NCI-H187 treated with DMSO at 0.1 percent for 48 hours (cell line): Measurements from ENCODE around the gene LMAN2.

Source experiments
- DNase-seq: peaks from one replicate; lab custom pipeline; 2025; lab: John Stamatoyannopoulos, UW

The LMAN2 gene

GRCh38 chr5:177327539-177328522 lies 23.6 kb downstream of the LMAN2 start:
- DNase-seq = no peak

- DNase-seq = no peak
Measured at GRCh38 chr5:177325868-177326381, 25.5 kb downstream of the LMAN2 start.

GRCh38 chr5:177320879-177321278 lies 30.6 kb downstream of the LMAN2 start:
- DNase-seq = no peak

- no peak for DNase-seq
Measured at GRCh38 chr5:177319913-177320588, 31.4 kb downstream of the LMAN2 start.

GRCh38 chr5:177317959-177318377 lies 33.5 kb downstream of the LMAN2 start:
- no peak for DNase-seq

GRCh38 chr5:177316005-177316404 lies 35.5 kb downstream of the LMAN2 start:
- DNase-seq = no peak

GRCh38 chr5:177315411-177315810 lies 36.1 kb downstream of the LMAN2 start:
- no peak for DNase-seq

- no peak for DNase-seq
Measured at GRCh38 chr5:177314376-177315342, 36.8 kb downstream of the LMAN2 start.

- no peak for DNase-seq
Measured at GRCh38 chr5:177313561-177314259, 37.8 kb downstream of the LMAN2 start.

- DNase-seq = peak; percentile 7
Measured at GRCh38 chr5:177312649-177313181, 38.8 kb downstream of the LMAN2 start.

GRCh38 chr5:177311723-177312648 lies 39.5 kb downstream of the LMAN2 start, which contains the start of gene MXD3:
MXD3 (minus strand) TSS chr5:177311898; CDS start chr5:177311830, 68 bp downstream.
- DNase-seq = peak; percentile 91

- no peak for DNase-seq
Measured at GRCh38 chr5:177311392-177311722, 40.1 kb downstream of the LMAN2 start.

GRCh38 chr5:177310757-177311391 lies 40.6 kb downstream of the LMAN2 start:
- DNase-seq = no peak

- DNase-seq = no peak
Measured at GRCh38 chr5:177310332-177310731, 41.1 kb downstream of the LMAN2 start.

GRCh38 chr5:177309351-177310191 lies 41.9 kb downstream of the LMAN2 start:
- DNase-seq = peak; percentile 3

GRCh38 chr5:177308740-177309139 lies 42.7 kb downstream of the LMAN2 start:
- no peak for DNase-seq

GRCh38 chr5:177307544-177308363 lies 43.7 kb downstream of the LMAN2 start:
- no peak for DNase-seq
